NCI-H1092 (cell line): ENCODE data around the gene MBOAT1.
"Not testable (repeated sequence)": the region's sequence is repeated elsewhere in the genome, so short reads cannot be mapped to it uniquely, and the experiment has no call there.

Experiments
- DNase-seq: peaks from one replicate; lab custom pipeline; 2025; lab: John Stamatoyannopoulos, UW

MBOAT1 gene, protein sequence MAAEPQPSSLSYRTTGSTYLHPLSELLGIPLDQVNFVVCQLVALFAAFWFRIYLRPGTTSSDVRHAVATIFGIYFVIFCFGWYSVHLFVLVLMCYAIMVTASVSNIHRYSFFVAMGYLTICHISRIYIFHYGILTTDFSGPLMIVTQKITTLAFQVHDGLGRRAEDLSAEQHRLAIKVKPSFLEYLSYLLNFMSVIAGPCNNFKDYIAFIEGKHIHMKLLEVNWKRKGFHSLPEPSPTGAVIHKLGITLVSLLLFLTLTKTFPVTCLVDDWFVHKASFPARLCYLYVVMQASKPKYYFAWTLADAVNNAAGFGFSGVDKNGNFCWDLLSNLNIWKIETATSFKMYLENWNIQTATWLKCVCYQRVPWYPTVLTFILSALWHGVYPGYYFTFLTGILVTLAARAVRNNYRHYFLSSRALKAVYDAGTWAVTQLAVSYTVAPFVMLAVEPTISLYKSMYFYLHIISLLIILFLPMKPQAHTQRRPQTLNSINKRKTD

GRCh38 chr6:20212392-20213111 lies at the start of gene MBOAT1:
Gene MBOAT1, minus strand, starts transcription at chr6:20212469. Its CDS starts 235 bp downstream, at chr6:20212234.
- DNase-seq, result peak; percentile 56

DNA sequence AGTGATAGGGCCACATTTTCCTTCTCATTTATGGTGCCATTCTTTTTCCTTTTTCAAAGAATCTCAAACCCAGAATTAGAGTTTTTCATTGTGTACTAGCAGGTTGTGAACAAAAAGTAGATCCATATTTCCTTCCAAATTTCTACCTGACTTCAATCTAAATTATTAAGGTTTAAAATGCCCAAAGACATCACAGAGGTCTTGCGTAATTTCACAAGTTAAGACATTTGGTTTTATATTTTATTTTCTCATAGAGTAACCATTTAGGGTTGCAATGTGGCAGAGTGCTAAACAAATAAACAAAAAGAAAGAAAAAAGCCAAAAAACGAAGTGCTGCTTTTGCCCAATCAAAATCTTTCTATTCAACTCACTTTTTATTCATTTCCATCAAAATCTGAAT lies 49.4 kb upstream of the MBOAT1 start:
- no peak for DNase-seq

DNA sequence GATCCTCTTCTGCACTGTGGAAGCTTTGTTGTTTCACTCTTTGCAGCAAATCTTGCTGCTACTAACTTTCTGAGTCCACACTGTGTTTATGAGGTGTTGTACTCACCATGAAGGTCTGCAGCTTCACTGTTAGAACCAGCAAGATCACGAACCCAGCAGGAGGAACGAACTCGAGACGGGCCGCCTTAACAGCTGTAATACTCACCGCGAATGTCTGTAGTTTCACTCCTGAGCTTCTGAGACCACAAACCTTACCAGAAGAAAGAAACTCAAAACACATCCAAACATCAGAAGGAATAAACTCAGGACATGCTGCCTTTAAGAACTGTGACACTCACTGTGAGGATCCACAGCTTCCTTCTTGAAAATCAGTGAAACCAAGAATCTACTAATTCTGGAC lies 48.1 kb upstream of the MBOAT1 start:
- DNase-seq, result no peak

GRCh38 chr6:20259316-20260049 lies 47.2 kb upstream of the MBOAT1 start:
- no peak for DNase-seq

DNA sequence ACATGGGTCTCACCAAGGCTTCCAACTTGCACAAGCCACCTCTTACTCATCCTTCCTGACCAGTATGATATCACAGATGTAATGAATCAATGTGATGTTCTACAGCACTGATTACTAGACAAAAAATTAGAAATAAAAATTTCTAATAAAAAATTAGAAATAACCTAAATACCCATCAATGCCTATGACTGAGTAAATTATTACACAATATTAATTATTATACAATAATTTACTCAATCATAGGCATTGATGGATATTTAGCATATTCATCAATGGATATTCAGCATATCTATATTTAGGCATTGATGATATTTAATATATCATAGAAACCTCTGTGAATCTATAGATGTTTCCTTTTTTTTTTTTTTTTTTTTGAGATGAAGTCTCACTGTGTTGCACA lies 43.2 kb upstream of the MBOAT1 start:
- no peak for DNase-seq

- DNase-seq, result no peak
Observed at GRCh38 chr6:20254295-20254694, 42.0 kb upstream of the MBOAT1 start.

DNA sequence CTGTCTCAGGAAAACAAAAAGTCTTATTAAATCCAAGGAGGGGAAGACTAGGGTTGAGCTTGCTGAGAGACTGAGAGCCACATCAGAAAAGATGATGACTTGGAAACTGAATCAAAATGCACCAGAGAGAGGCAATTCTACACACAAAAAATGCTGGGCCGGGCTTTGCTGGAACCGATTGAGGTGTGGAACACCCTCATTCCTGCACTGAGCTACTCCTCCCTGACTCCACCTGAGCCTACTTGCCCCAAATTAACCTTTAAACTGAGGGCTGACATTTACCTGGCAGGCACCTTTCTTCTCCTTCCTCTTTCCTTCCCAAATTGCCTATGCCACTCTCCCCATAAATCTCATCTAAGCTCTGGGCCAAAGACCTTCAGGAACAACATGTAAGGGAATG lies 40.8 kb upstream of the MBOAT1 start:
- DNase-seq, result no peak

- DNase-seq, result no peak
Observed at GRCh38 chr6:20252311-20252710, 40.0 kb upstream of the MBOAT1 start.

DNA sequence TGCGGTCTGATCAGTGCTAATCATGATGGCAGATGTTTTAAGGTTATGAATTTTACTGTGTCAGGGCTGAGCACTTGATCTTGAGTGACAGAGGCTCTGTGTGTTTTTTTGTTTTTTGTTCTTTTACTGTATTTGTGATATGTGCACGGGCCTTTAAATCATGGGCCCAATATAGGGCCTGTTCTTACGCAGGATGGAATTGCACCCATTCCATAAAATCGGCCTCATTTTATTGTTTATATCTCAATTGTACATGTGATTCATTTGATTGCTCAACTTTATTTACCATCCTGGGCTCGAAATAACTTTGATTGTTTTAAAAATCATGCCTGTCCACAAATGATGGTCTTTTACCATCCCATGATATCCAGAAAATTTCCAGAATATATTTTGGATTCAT lies 39.3 kb upstream of the MBOAT1 start:
- no peak for DNase-seq

GRCh38 chr6:20246125-20246524 lies 33.9 kb upstream of the MBOAT1 start:
- no peak for DNase-seq

DNA sequence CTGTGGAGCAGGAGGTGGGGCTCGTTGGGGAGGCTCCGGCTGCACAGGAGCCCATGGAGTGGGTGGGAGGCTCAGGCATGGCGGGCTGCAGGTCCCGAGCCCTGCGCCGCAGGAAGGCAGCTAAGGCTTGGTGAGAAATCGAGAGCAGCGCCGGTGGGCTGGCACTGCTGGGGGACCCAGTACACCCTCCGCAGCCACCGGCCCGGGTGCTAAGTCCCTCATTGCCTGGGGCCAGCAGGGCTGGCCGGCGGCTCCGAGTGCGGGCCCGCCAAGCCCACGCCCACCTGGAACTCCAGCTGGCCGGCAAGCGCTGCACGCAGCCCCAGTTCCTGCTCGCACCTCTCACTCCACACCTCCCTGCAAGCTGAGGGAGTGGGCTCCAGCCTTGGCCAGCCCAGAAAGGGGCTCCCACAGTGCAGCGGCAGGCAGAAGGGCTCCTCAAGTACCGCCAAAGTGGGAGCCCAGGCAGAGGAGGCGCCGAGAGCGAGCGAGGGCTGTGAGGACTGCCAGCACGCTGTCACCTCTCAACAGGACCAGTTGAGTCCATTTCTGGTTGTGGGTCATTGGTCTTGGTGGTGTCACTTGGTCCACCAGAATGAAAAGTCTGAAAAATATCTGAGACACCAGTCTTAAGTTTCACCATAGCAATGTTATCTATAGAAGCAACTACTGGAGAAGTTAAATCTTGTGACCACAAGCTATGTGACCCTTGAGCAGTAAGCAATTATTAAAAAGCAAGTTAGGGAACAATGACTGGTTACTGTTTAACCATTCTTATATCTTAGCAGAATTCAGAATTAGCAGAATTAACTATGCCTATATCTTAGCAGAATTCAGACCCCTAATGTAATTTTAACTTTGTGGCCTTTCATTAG lies 32.8 kb upstream of the MBOAT1 start:
- not testable (repeated sequence) for DNase-seq

DNA sequence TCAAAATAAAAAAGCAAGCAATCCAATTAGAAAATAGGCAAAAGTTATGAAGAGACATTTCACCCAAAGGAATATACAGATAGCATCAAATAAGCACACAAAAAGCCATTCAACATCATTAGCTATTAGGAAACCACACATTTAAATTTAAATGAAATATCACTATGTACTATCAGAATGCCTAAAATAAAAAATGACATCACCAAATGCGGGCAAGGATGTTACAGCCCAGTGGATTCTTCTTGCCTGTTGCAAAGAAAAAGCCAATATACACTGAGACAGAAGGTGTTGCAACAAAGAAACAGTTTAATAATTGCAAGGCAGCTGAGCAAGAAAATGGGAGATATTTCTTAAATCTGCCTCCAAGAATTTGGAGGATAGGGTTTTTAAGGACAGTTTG lies 31.0 kb upstream of the MBOAT1 start:
- DNase-seq, result no peak

GRCh38 chr6:20242397-20242796 lies 30.1 kb upstream of the MBOAT1 start:
- no peak for DNase-seq

- DNase-seq, result no peak
Observed at GRCh38 chr6:20241102-20241501, 28.8 kb upstream of the MBOAT1 start.

GRCh38 chr6:20238688-20239587 lies 26.7 kb upstream of the MBOAT1 start:
- no peak for DNase-seq

DNA sequence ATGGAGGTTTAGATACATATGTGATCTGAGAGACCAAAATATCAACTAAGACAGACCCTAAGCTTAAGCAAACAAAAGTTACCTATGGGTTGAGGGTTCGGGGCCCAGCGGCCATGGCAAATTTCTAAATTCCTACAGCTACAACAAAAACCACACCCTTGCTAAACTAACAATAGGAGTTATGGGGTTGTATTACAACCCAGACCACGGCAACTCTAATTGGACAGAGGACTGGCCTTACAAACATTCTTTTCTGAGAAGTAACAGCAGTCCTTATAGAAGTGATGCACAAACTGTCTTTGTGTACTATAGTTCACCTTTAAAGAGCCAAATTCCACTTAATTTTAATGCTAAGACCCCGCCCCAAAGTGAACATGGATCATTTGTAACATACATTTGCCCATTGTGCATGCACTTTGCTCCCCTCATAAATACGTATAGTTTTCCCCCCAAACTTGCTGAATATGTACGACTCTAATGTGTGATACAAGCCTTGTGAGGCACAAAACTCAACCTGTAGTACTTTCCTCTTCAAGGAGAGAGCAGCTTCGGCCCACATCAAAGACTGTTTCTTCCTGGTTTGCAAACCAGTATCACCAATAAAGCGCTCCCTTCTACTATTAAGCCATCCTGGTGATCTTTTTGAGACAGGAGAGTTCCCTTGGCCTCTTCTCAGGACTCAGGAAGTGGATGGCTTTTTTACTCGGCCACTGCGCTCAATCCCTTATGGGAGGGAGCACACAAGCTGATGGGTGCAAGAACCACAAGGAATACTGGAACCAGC lies 25.6 kb upstream of the MBOAT1 start:
- no peak for DNase-seq

DNA sequence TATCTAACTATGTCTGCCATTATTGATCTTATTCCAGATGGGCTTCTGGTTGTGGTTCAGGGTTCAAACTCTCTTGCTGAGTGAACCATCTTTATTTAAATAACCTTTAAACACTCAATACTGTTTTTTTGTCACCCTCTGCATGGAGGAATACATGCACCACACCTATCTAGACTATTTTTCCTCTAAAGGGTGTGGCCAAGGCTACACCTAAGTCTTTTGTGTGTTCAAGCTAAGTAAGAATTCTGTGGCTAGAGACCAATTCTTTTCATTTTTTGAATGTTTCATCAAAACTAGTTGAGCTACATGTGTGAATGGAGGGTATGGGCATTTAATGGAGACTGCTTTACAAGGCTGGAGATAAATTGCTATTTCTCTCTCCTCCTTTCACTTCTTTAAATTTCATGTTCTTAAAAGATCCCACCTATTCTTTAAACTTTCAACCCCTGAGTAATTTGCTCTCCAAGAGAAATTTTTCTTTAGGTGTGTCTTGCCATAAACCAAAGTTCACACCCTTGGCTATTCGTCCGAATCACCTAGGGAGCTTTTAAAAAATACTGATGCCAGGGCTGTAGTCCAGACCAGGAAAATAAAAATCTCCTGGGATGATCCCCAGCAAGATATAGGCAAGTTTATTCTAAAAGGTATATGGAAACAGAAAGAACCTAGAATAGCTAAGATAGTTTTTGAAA lies 24.8 kb upstream of the MBOAT1 start:
- no peak for DNase-seq

GRCh38 chr6:20236344-20236743 lies 24.1 kb upstream of the MBOAT1 start:
- no peak for DNase-seq

GRCh38 chr6:20235041-20235440 lies 22.8 kb upstream of the MBOAT1 start:
- no peak for DNase-seq
